WERI-Rb-1 (cell line): ENCODE results near the gene TLCD3B.

Experiments used
- DNase-seq: peaks from one replicate; pipeline ENCODE4 v3.0.0-alpha.2; 2020
- H3K27ac ChIP-seq: fragments of 250-450 bp; sonication (Bioruptor Pico); 2 replicates; pipeline ENCODE4 v1.5.1; 2020; ENCODE audit warnings: mild to moderate bottlenecking, moderate library complexity
- H3K27me3 ChIP-seq: fragments of 250-450 bp; sonication (Bioruptor Pico); 2 replicates; pipeline ENCODE4 v1.5.1; 2021; ENCODE audit warnings: mild to moderate bottlenecking, low read depth, moderate library complexity; ENCODE audit not compliant: insufficient read depth, severe bottlenecking
- H3K36me3 ChIP-seq: fragments of 250-450 bp; sonication (Bioruptor Pico); 2 replicates; pipeline ENCODE4 v1.5.1; 2020; ENCODE audit warnings: mild to moderate bottlenecking, moderate library complexity
- H3K4me3 ChIP-seq: 2 replicates; pipeline ENCODE4 v1.5.1; 2011; ENCODE audit warnings: low read depth, mild to moderate bottlenecking, control low read depth, low read length
- H3K9me3 ChIP-seq: fragments of 250-450 bp; sonication (Bioruptor Pico); 2 replicates; pipeline ENCODE4 v1.5.1; 2021; ENCODE audit warnings: mild to moderate bottlenecking, moderate library complexity; ENCODE audit not compliant: severe bottlenecking
- TF ChIP-seq, protein P1 (sequence below): IDR thresholded peaks from 2 replicates; pipeline ENCODE4 v1.5.1; 2011; ENCODE audit warnings: low read depth, mild to moderate bottlenecking, control low read depth, inconsistent platforms, low read length

TLCD3B gene

DNA sequence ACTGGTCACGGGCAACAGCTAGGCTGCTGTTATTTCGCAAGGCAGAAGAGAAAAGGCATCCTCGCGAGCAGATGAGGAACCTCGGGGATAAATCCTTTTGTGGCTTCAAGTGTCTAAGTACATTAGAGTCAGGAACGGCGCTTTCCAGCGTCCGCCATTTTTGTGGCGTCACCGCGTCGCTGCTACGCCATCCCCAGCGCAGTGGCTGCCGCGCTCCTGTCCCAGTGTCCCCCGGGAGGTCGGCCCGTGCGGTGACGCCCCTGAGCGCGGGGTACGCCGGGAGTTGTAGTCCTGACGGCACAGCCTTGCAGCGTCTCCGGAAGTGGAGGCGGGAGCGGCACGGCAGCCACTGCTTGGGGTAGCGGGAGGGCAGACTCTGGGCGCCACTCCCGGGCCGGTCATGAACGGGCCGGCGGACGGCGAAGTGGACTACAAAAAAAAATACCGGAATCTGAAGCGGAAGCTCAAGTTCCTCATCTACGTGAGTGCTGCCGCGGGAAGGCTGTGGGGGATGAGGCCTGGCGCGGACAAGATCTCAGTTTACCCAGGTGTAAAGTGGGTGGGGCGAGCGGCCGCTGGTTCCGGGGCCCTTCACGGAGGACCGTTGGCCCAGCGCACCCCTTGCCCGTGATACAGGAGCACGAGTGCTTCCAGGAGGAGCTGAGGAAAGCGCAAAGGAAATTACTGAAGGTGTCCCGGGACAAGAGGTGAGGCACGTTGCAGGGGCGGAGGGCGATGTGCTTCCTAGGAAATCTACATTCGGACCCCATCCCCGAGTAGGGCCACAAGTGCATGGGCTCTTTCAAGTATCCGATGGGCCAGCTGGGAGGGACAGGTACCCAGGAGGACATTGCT lies 34.9 kb downstream of the TLCD3B start, which contains the start of gene INO80E:
Gene INO80E, plus strand, starts transcription at position 331 of the 855 bp plus-strand sequence. Its CDS starts 70 bp downstream, at position 401.
- Histone ChIP-seq H3K27me3 (no peaks in the 10 kb centered on the region), H3K9me3 (no peaks in the 10 kb centered on the region), H3K27ac (peak within 1 kb of the TSS; percentile 100), H3K36me3 (peaks cover 56% of the 10 kb centered on the region), H3K4me3 (peak within 1 kb of the TSS; percentile 77)
- peak; percentile 99 for DNase-seq
- TF ChIP-seq, protein P1, sequence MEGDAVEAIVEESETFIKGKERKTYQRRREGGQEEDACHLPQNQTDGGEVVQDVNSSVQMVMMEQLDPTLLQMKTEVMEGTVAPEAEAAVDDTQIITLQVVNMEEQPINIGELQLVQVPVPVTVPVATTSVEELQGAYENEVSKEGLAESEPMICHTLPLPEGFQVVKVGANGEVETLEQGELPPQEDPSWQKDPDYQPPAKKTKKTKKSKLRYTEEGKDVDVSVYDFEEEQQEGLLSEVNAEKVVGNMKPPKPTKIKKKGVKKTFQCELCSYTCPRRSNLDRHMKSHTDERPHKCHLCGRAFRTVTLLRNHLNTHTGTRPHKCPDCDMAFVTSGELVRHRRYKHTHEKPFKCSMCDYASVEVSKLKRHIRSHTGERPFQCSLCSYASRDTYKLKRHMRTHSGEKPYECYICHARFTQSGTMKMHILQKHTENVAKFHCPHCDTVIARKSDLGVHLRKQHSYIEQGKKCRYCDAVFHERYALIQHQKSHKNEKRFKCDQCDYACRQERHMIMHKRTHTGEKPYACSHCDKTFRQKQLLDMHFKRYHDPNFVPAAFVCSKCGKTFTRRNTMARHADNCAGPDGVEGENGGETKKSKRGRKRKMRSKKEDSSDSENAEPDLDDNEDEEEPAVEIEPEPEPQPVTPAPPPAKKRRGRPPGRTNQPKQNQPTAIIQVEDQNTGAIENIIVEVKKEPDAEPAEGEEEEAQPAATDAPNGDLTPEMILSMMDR, result no peak

DNA sequence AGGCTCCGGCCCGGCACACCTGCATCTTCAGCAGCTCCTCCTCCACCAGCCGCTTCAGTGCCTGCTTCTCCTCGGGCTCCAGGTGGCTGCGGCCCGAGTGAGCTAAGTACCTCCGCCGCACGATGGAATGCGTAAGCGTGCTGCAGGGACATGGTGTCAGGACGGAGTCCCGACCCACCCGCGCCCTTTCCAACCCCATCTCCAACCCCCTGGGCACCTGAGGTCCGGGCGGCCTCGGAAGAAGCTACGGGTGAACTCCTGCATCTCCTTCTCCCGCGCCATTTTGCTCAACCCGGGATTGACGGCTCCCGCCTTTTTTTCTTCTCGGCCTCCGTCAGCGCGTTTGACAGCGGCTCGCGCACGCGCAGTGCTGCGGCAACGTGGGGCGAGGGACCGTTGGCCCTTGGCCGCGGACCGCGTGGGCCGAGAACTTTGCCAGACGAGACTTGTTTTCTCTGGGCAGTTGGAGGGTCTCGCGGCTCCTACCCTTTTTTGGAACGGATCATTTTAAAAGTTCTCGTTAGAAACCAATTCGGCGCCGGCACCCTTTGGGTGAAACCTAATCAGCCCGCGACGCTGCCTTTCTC lies 35.7 kb downstream of the TLCD3B start, which contains the start of gene HIRIP3:
Gene HIRIP3, minus strand, starts transcription at position 294 of the 587 bp plus-strand sequence. Its CDS starts 12 bp downstream, at position 282.
- TF ChIP-seq, protein P1, result no peak
- H3K27me3 ChIP-seq, result no peaks in the 10 kb centered on the region
- H3K4me3 ChIP-seq, result peak within 1 kb of the TSS; percentile 77
- peak; percentile 89 for DNase-seq
- peak within 1 kb of the TSS; percentile 100 for H3K27ac ChIP-seq
- peaks cover 63% of the 10 kb centered on the region for H3K36me3 ChIP-seq
- no peaks in the 10 kb centered on the region for H3K9me3 ChIP-seq

DNA sequence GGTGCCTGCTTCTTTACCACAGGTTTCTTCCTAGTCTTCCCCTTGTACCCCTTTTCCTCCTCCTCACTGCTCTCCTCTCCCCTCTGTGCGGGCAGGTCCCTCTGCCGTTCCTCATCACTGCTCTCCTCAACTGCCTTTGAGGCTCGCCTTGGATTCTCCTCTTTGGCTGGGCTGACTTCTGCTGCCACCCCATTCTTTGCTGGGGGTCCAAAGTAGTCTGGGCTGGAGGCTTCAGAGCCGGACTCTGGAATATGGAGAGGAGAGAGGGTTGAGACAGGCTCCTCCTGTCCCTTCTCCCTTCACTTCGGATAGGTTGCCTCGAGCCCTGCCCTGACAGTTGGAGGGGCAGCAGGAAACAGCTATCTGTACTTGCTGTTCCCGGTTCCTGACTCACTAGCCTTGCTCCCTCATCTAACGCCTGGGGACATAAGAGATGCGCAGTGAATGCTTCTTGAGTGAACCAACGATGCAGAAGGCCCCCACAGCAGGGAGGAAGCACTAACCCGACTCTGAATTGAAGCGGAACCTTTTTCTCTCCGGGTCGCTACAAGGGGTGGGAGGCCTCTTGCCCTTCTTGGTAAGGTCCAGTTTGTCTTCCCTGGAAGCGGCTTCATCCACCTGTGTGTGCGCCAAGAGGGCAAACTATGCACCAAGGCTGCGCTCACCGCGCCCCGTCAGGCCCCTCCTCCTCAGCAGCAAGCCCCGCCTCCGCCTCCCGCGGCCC lies 36.3 kb downstream of the TLCD3B start:
- Histone ChIP-seq H3K27ac (peak overlapping the region; percentile 100), H3K9me3 (no peaks in the 10 kb centered on the region), H3K36me3 (peaks cover 70% of the 10 kb centered on the region), H3K4me3 (peak overlapping the region; percentile 77), H3K27me3 (no peaks in the 10 kb centered on the region)
- TF ChIP-seq, protein P1, result no peak
- DNase-seq, result peak; percentile 81

DNA sequence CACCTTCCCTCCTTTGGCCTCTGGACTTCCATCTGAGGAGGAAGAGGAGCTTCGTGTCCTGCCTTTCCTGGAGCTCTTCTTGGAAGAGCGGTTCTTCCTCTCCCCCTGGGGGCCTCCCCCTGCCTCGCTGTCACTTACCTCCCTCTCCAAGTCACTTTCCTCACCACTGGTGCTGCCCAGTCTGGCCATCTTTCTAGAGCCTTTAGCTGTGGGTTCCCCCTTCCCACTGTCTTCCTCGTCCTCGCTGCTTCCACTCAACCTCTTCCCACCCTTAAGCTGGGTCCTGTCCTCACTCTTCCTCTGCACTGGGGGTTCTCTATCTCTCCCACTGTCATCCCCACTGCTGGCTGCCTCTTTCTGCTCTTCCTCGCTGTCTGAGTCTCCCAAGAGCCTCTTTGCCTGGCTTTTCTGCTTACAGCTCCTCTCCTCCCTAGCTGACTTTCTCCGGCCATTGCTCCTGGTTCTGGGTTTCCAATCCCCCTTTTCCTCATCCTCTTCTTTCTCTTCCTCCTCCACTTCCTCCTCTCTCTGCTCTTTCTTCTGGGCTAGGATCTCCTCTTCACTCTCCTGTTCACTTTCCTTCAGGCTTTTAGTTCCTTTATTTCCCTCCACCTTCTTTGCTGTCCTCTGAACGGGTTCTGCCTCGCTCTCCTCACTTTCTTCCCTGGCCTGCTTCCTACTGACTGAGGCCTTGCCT lies 37.0 kb downstream of the TLCD3B start:
- H3K9me3 ChIP-seq, result no peaks in the 10 kb centered on the region
- H3K27me3 ChIP-seq, result no peaks in the 10 kb centered on the region
- H3K36me3 ChIP-seq, result peaks cover 72% of the 10 kb centered on the region
- no peak overlapping the region for H3K4me3 ChIP-seq
- no peak for DNase-seq
- TF ChIP-seq, protein P1, result no peak
- no peak overlapping the region for H3K27ac ChIP-seq

DNA sequence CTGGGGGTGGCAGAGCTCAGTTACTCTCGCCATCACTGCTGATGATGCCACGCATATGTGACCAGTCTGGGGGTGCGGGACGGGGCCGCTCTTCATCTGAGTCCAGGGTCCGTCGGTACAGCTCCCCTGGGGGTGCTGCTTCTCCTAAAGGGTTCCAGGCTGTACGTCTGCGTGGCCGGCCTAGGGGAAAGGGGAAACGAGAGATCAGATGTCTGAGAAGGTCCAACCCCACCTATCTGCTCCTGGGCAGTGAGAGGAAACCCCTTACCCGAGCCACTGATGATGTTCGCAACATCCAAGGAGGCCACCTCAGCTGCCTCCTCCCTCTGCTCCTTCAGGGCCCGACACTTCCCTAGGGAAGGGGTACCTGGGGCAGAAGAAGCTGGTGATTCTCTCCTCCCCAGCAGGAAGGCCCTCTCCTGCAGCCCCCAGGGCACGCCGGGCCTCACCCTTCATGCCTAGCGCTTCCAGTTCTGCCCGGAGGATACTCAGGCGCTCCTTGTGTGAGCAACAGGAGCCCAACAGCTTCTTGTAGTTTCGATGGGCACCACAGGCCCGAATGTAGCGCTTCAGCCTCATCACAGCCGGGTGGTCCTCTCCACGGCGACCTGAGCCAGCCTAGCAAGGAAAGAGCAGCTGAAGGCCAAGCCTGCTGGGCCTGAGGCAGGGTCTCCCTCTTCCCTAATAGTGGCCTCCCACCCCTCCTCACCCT lies 37.7 kb downstream of the TLCD3B start:
- peaks cover 74% of the 10 kb centered on the region for H3K36me3 ChIP-seq
- TF ChIP-seq, protein P1, result no peak
- no peaks in the 10 kb centered on the region for H3K9me3 ChIP-seq
- H3K27me3 ChIP-seq, result no peaks in the 10 kb centered on the region
- no peak for DNase-seq
- no peak overlapping the region for H3K27ac ChIP-seq
- no peak overlapping the region for H3K4me3 ChIP-seq
